Mucosa of rectum (tissue), 2 donors: Measurements from ENCODE around the gene BAHCC1.

ENCODE experiments used
- H3K27ac ChIP-seq, 2 donors: one replicate each; pipeline ENCODE4 v1.7.0; 2013; ENCODE audit warnings: inconsistent platforms in 2 of 2, low read depth in 2 of 2, low read length in 2 of 2
- H3K27me3 ChIP-seq, 2 donors: one replicate each; pipeline ENCODE4 v1.7.0; 2013; ENCODE audit warnings: low read length in 2 of 2; ENCODE audit not compliant: control insufficient read depth in 2 of 2, insufficient read depth in 2 of 2
- H3K36me3 ChIP-seq, 2 donors: one replicate each; pipeline ENCODE4 v1.7.0; 2013; ENCODE audit warnings: low read length in 2 of 2; ENCODE audit not compliant: control insufficient read depth in 2 of 2, insufficient read depth in 2 of 2
- H3K4me1 ChIP-seq, 2 donors: one replicate each; pipeline ENCODE4 v1.7.0; 2013; ENCODE audit warnings: low read length in 2 of 2, mild to moderate bottlenecking in 1 of 2; ENCODE audit not compliant: control insufficient read depth in 2 of 2, insufficient read depth in 2 of 2
- H3K4me3 ChIP-seq, 2 donors: one replicate each; pipeline ENCODE4 v1.7.0; 2013; ENCODE audit warnings: low read length in 2 of 2
- H3K9ac ChIP-seq, 2 donors: one replicate each; pipeline ENCODE4 v1.7.0; 2013; ENCODE audit warnings: low read length in 2 of 2, low read depth in 1 of 2, mild to moderate bottlenecking in 1 of 2
- H3K9me3 ChIP-seq, 2 donors: one replicate each; pipeline ENCODE4 v1.7.0; 2013; ENCODE audit warnings: low read length in 2 of 2; ENCODE audit not compliant: control insufficient read depth in 2 of 2
- donor health status: healthy.
- donor health status: Normal muscosa, but diverticular disease.

BAHCC1 gene

DNA sequence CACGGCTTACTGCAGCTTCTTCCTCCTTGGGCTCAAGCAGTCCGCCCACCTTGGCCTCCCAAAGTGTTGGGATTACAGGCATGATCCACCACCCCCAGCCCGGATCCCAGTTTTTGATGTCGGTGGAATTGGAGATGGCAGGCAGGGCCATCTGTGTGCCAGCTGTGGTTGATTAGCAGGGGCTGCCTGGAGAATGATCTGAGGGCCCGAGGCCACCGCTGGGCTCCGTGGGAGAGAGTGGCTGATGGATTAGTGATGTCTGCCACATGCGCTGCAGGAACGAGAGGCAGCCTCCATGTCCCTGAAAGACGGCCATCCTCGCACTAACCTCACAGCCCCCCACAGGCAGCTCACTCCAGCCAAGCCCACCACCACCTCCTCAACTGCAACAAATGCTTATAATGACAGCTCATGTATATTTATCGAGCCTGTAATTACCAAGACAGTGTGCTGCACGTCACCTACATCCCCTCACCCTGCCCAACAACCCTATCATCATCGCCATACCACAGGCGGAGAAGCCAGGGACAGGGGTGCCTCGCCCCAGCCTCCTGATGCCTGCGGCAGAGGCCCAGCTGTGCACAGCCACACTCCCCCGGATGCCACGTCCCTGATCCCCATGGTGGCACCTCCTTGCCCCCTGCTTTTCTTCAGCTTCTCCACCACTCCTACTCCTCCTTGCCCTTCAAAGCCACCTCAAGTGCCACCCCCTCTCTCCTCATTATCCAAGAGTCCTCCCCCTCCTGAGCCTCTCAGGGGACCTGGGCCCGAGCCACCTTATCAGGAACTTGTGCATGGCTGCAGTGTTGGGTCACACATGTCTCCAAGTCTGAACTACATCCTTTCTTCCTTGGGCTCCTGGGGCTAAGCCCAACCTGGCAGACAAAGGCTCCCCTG lies 84.2 kb downstream of the BAHCC1 start:
- peaks cover 0 to 3% of the 10 kb centered on the region in 2 donors for H3K9me3 ChIP-seq
- peaks cover 11 to 15% of the 10 kb centered on the region in 2 donors for H3K4me1 ChIP-seq
- no peaks in the 10 kb centered on the region for H3K36me3 ChIP-seq
- H3K4me3 ChIP-seq: no peak overlapping the region
- H3K27me3 ChIP-seq: peaks cover 5 to 6% of the 10 kb centered on the region in 2 donors
- H3K27ac ChIP-seq: no peak overlapping the region
- no peak overlapping the region for H3K9ac ChIP-seq

DNA sequence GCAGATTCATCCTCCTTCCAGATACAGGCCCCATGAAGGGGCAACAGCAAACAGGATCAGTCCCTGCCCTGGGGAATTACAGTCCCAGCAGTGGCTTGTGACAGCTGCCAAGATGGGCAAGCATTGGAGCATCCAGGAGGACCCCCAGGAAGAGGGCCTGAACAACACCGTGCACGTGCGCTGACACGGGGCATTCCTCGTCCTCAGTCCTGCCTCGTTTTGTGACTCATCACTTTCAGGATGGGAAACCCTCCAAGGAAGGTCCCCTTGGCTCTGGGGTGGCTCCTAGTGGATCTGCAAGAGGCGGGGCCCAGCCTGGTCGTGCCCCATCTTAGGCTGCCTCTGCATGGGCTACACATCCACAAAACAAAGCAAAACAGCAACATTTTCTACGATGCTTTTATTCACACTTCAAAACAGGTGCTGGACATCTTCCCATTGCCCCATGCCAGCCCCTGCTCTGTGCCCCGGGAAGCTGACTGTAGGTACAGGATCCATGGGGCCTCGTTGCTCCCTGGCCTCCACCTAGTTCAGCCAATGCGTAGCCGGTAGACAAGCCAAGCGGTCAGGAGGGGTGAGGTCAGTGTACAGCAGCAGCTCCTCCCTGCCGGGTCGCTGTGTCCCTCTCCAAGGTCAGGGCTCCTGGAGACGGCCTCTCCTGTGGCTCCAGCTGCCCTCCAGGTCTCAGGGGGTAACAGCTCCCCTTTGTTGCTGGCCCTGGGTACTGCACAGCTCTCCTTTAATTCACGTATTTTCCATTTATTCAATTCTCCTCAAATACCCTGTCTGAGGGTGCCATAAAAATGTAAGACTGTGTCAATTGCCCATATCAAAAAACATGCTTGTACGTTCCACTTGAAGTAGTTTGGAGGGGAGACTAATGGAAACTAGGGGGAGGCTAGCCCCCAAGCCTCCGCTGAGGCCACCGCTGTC lies 85.1 kb downstream of the BAHCC1 start:
- Histone ChIP-seq H3K27me3 (peaks cover 5 to 6% of the 10 kb centered on the region in 2 donors), H3K36me3 (no peaks in the 10 kb centered on the region), H3K4me1 (peaks cover 11 to 20% of the 10 kb centered on the region in 2 donors), H3K4me3 (no peak overlapping the region), H3K9ac (no peak overlapping the region), H3K9me3 (peaks cover 0 to 3% of the 10 kb centered on the region in 2 donors), H3K27ac (no peak overlapping the region)

- peaks cover 11 to 20% of the 10 kb centered on the region in 2 donors for H3K4me1 ChIP-seq
- no peaks in the 10 kb centered on the region for H3K36me3 ChIP-seq
- H3K27ac ChIP-seq: no peak overlapping the region
- H3K4me3 ChIP-seq: peak overlapping the region in 1 of 2 donors; percentile 48
- peaks cover 0 to 3% of the 10 kb centered on the region in 2 donors for H3K9me3 ChIP-seq
- peaks cover 5 to 6% of the 10 kb centered on the region in 2 donors for H3K27me3 ChIP-seq
- peak overlapping the region in 1 of 2 donors; percentile 29 for H3K9ac ChIP-seq
Observed at GRCh38 chr17:81481073-81481799, 86.0 kb downstream of the BAHCC1 start.

GRCh38 chr17:81481815-81482505 lies 86.7 kb downstream of the BAHCC1 start:
- no peak overlapping the region for H3K27ac ChIP-seq
- peak overlapping the region in 1 of 2 donors; percentile 29 for H3K9ac ChIP-seq
- H3K9me3 ChIP-seq: no peaks in the 10 kb centered on the region
- no peaks in the 10 kb centered on the region for H3K36me3 ChIP-seq
- peaks cover 5 to 6% of the 10 kb centered on the region in 2 donors for H3K27me3 ChIP-seq
- peak overlapping the region in 1 of 2 donors; percentile 48 for H3K4me3 ChIP-seq
- peaks cover 11 to 20% of the 10 kb centered on the region in 2 donors for H3K4me1 ChIP-seq

- Histone ChIP-seq H3K4me1 (peaks cover 16 to 24% of the 10 kb centered on the region in 2 donors), H3K27ac (no peak overlapping the region), H3K4me3 (no peak overlapping the region)
Observed at GRCh38 chr17:81482673-81483072, 87.4 kb downstream of the BAHCC1 start.

GRCh38 chr17:81483085-81483861 lies 88.0 kb downstream of the BAHCC1 start:
- H3K9me3 ChIP-seq: no peaks in the 10 kb centered on the region
- H3K36me3 ChIP-seq: no peaks in the 10 kb centered on the region
- peaks cover 17 to 24% of the 10 kb centered on the region in 2 donors for H3K4me1 ChIP-seq
- no peak overlapping the region for H3K27ac ChIP-seq
- H3K4me3 ChIP-seq: peak overlapping the region; percentile 13 to 57
- peak overlapping the region in 1 of 2 donors; percentile 40 for H3K9ac ChIP-seq
- peaks cover 5 to 6% of the 10 kb centered on the region in 2 donors for H3K27me3 ChIP-seq

More at GRCh38 chr17:81482673-81483072, 87.4 kb downstream of the BAHCC1 start:
- H3K36me3 ChIP-seq: no peaks in the 10 kb centered on the region
- no peak overlapping the region for H3K9ac ChIP-seq
- H3K9me3 ChIP-seq: no peaks in the 10 kb centered on the region
- peaks cover 5 to 6% of the 10 kb centered on the region in 2 donors for H3K27me3 ChIP-seq

DNA sequence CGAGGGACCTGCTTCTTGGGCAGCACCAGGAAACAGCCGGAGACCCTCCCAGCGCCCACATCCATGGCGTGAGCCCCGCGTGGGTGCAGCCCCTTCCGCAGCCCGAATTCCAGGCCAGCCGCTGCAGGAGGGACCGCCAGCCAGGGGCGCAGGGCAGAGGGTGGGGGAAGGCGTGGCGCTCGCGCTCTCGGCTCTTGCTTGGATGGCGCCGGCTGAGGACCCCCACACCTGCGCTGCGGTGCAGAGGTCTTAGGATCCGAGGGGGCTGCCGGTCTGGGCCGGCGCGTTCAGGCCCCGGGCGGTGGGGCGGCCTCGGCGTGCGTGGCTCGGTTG lies 88.6 kb downstream of the BAHCC1 start:
- no peak overlapping the region for H3K27ac ChIP-seq
- peak overlapping the region in 1 of 2 donors; percentile 40 for H3K9ac ChIP-seq
- peak overlapping the region; percentile 57 to 62 for H3K4me3 ChIP-seq
- peaks cover 5 to 6% of the 10 kb centered on the region in 2 donors for H3K27me3 ChIP-seq
- H3K9me3 ChIP-seq: no peaks in the 10 kb centered on the region
- H3K36me3 ChIP-seq: no peaks in the 10 kb centered on the region
- peaks cover 19 to 27% of the 10 kb centered on the region in 2 donors for H3K4me1 ChIP-seq

- no peaks in the 10 kb centered on the region for H3K9me3 ChIP-seq
- peak overlapping the region in 1 of 2 donors; percentile 40 for H3K9ac ChIP-seq
- peak overlapping the region; percentile 57 to 62 for H3K4me3 ChIP-seq
- no peaks in the 10 kb centered on the region for H3K36me3 ChIP-seq
- peaks cover 5 to 6% of the 10 kb centered on the region in 2 donors for H3K27me3 ChIP-seq
- no peak overlapping the region for H3K27ac ChIP-seq
- H3K4me1 ChIP-seq: peaks cover 19 to 27% of the 10 kb centered on the region in 2 donors
Observed at GRCh38 chr17:81484195-81484979, 89.1 kb downstream of the BAHCC1 start.
